CD4-positive, alpha-beta T cell treated with Interleukin-1 beta for 1 hour (primary cell): ENCODE data around the gene VILL.
A peak's percentile ranks its signal among the peaks of the same experiment; 100 is the strongest.

Experiments
- DNase-seq, 2 donors: peaks; one replicate each; pipeline ENCODE4 v3.0.0-alpha.2; 2020 to 2022

VILL gene

GRCh38 chr3:38002291-38002876 is 11.8 kb downstream of the VILL start:
- no peak for DNase-seq

GRCh38 chr3:38002940-38003339 is 12.4 kb downstream of the VILL start:
- no peak for DNase-seq

GRCh38 chr3:38003371-38003816 is 12.8 kb downstream of the VILL start:
- DNase-seq: peak; percentile 42 to 65

- no peak for DNase-seq
These were observed 13.3 kb downstream of the VILL start for GRCh38 chr3:38003817-38004414.

GRCh38 chr3:38004415-38005075 is 14.0 kb downstream of the VILL start:
- DNase-seq: peak; percentile 51 to 59

GRCh38 chr3:38005076-38006020 is 14.8 kb downstream of the VILL start:
- DNase-seq: no peak

GRCh38 chr3:38006031-38006430 is 15.4 kb downstream of the VILL start:
- no peak for DNase-seq

GRCh38 chr3:38006445-38006995 is 15.9 kb downstream of the VILL start:
- DNase-seq: no peak

- no peak for DNase-seq
These were observed 17.1 kb downstream of the VILL start for GRCh38 chr3:38007754-38008090.

GRCh38 chr3:38008191-38008701 is 17.7 kb downstream of the VILL start:
- no peak for DNase-seq

- no peak for DNase-seq
These were observed 18.5 kb downstream of the VILL start for GRCh38 chr3:38008971-38009580.

GRCh38 chr3:38009807-38010591 is 19.4 kb downstream of the VILL start:
- DNase-seq: no peak

GRCh38 chr3:38011111-38011510 is 20.5 kb downstream of the VILL start:
- DNase-seq: no peak

GRCh38 chr3:38015485-38015884 is 24.9 kb downstream of the VILL start:
- DNase-seq: no peak

- no peak for DNase-seq
These were observed 25.4 kb downstream of the VILL start for GRCh38 chr3:38015984-38016383.

- no peak for DNase-seq
These were observed 25.8 kb downstream of the VILL start for GRCh38 chr3:38016410-38016809.

GRCh38 chr3:38016847-38017444 is 26.4 kb downstream of the VILL start:
- DNase-seq: no peak

GRCh38 chr3:38017445-38018295 is 27.1 kb downstream of the VILL start:
- no peak for DNase-seq

- no peak for DNase-seq
These were observed 28.0 kb downstream of the VILL start for GRCh38 chr3:38018296-38019266.
